K562 (cell line): ENCODE results near the gene ANAPC16. TPM values are rescaled to one million over a fixed set of nuclear protein-coding genes. Genes with fewer than 3 reads are reported as not detected.

Source experiments
- ARID3B ChIP-seq: fragments of 250-450 bp; sonication (Bioruptor Pico); IDR thresholded peaks from 2 replicates; pipeline ENCODE4 v1.4.0; 2020; ENCODE audit warnings: borderline replicate concordance
- BCOR ChIP-seq: fragments of 450-650 bp; IDR thresholded peaks from 2 replicates; pipeline ENCODE4 v1.6.1; 2016
- BRCA1 ChIP-seq, 2 experiments: fragments of 450-650 bp in 1 of 2; sonication (generic) in 1 of 2; formaldehyde crosslinking in 1 of 2; IDR thresholded peaks; 2 replicates each; pipeline versions ENCODE4 v1.5.0 to v1.6.1; 2017 to 2020; ENCODE audit warnings: mild to moderate bottlenecking in 1 of 2, missing genetic modification reagents in 1 of 2
- CBX5 ChIP-seq: IDR thresholded peaks from 2 replicates; pipeline ENCODE4 v1.6.1; 2014; ENCODE audit warnings: low read depth, borderline replicate concordance
- CTCFL ChIP-seq: IDR thresholded peaks from 2 replicates; pipeline ENCODE4 v1.6.1; 2011; ENCODE audit warnings: borderline replicate concordance, low read depth, mild to moderate bottlenecking, moderate library complexity, low read length; ENCODE audit not compliant: insufficient read depth, poor library complexity, severe bottlenecking
- DIDO1 ChIP-seq: fragments of 450-650 bp; IDR thresholded peaks from 2 replicates; pipeline ENCODE4 v1.6.1; 2016; ENCODE audit warnings: low read depth, missing biosample characterization, missing genetic modification characterization
- HMG20B ChIP-seq: fragments of 250-450 bp; sonication (Bioruptor Pico); IDR thresholded peaks from 2 replicates; pipeline ENCODE4 v1.5.0; 2021; ENCODE audit warnings: mild to moderate bottlenecking
- HNRNPL ChIP-seq: fragments of 200-400 bp; formaldehyde crosslinking; IDR thresholded peaks from 2 replicates; pipeline ENCODE4 v1.6.1; 2017; ENCODE audit warnings: low read depth, mild to moderate bottlenecking, low read length
- HOXB6 ChIP-seq: fragments of 250-450 bp; sonication (Bioruptor Pico); IDR thresholded peaks from 2 replicates; pipeline ENCODE4 v1.5.1; 2022; ENCODE audit warnings: mild to moderate bottlenecking, borderline replicate concordance
- MIER1 ChIP-seq: fragments of 450-650 bp; IDR thresholded peaks from 2 replicates; pipeline ENCODE4 v1.6.1; 2016; ENCODE audit warnings: antibody characterized with exemption, mild to moderate bottlenecking, low read depth
- NR2C1 ChIP-seq, 2 experiments: fragments of 450-650 bp; IDR thresholded peaks; 2 replicates each; pipeline ENCODE4 v1.6.1; 2017; ENCODE audit warnings: mild to moderate bottlenecking in 2 of 2, antibody characterized with exemption in 1 of 2, inconsistent platforms in 1 of 2, missing compliant biosample characterization in 1 of 2, missing genetic modification characterization in 1 of 2
- PHTF2 ChIP-seq: fragments of 250-450 bp; sonication (Bioruptor Pico); IDR thresholded peaks from 2 replicates; pipeline ENCODE4 v1.5.0; 2021; ENCODE audit warnings: mild to moderate bottlenecking
- SIN3B ChIP-seq: fragments of 450-650 bp; IDR thresholded peaks from 2 replicates; pipeline ENCODE4 v1.6.1; 2017; ENCODE audit warnings: low read depth, mild to moderate bottlenecking, moderate library complexity
- SMAD4 ChIP-seq: fragments of 250-450 bp; sonication (Bioruptor Pico); conservative IDR thresholded peaks from 2 replicates; pipeline ENCODE4 v1.8.0; 2021; ENCODE audit warnings: inconsistent platforms, mild to moderate bottlenecking, moderate library complexity
- SRSF3 ChIP-seq: fragments of 200-400 bp; formaldehyde crosslinking; IDR thresholded peaks from 2 replicates; pipeline ENCODE4 v1.6.1; 2016; ENCODE audit warnings: mild to moderate bottlenecking, low read length, moderate library complexity; ENCODE audit not compliant: insufficient read depth
- TEAD1 ChIP-seq, 2 experiments: fragments of 450-650 bp in 1 of 2; sonication (generic) in 1 of 2; formaldehyde crosslinking; IDR thresholded peaks; 2 replicates each; pipeline versions ENCODE4 v1.4.0 to v1.8.0; 2020 to 2022; ENCODE audit warnings: mild to moderate bottlenecking in 2 of 2, missing genetic modification reagents in 1 of 2
- ZBTB12 ChIP-seq: fragments of 250-450 bp; sonication (Bioruptor Pico); IDR thresholded peaks from 2 replicates; pipeline ENCODE4 v1.4.0; 2020
- ZFPM2 ChIP-seq: fragments of 250-450 bp; sonication (Bioruptor Pico); IDR thresholded peaks from 2 replicates; pipeline ENCODE4 v1.5.1; 2022; ENCODE audit warnings: mild to moderate bottlenecking
- ZNF263 ChIP-seq: sonication (generic); formaldehyde crosslinking; IDR thresholded peaks from 2 replicates; pipeline ENCODE4 v1.8.0; 2022; ENCODE audit warnings: mild to moderate bottlenecking, missing genetic modification reagents, borderline replicate concordance
- ZNF583 ChIP-seq: fragments of 250-450 bp; sonication (Bioruptor Pico); IDR thresholded peaks from 2 replicates; pipeline ENCODE4 v1.4.0; 2020
- ZNF740 ChIP-seq, 3 experiments: fragments of 200-800 bp in 1 of 3; sonication (Bioruptor generic) in 1 of 3; sonication (generic) in 1 of 3; formaldehyde crosslinking in 1 of 3; IDR thresholded peaks; 2 replicates each; pipeline versions ENCODE4 v1.6.1 to v1.8.0; 2016 to 2022; ENCODE audit warnings: mild to moderate bottlenecking in 2 of 3, missing compliant biosample characterization in 2 of 3, missing genetic modification characterization in 2 of 3, missing genetic modification reagents in 1 of 3
- polyA plus RNA-seq, 8 experiments: library from polyadenylated mRNA; depleted of rRNA in 4 of 8; stranded (reverse) in 5 of 8; unstranded in 3 of 8; fragments of >200 nt; fragmentation: Nextera tagmentation in 2 of 8; fragmentation: Illumina TruSeq in 1 of 8; extraction: Ambion mirVana in 2 of 8; extraction: Trizol in 1 of 8; gene quantifications; 2 replicates each; pipeline versions ENCODE4 v1.2.1 to v1.2.3, GENCODE V29; 2011 to 2014; ENCODE audit warnings: inconsistent platforms in 1 of 8, missing spikeins in 1 of 8
- total RNA-seq, 7 experiments: library from RNA; depleted of rRNA in 6 of 7; stranded (reverse); fragments of >200 nt in 6 of 7; fragmentation: Illumina TruSeq in 2 of 7; extraction: Trizol in 2 of 7; gene quantifications; 2 replicates each; pipeline versions ENCODE4 v1.2.1 to v1.2.3, GENCODE V29; 2011 to 2021; ENCODE audit warnings: low replicate concordance in 1 of 7

ANAPC16 gene
- total and polyA plus RNA-seq, 9 of the 15 experiments (the other 6 are each of a cell fraction or from before 2014, with no cell fraction given): 42.6 to 208 (median 108) TPM

- TF ChIP-seq NR2C1 (IDR thresholded peaks at IDR 0.05) (no peak), NR2C1 (tag; IDR thresholded peaks at IDR 0.05) (peak; percentile 23; the same call in 1 of the 2 replicates), DIDO1 (no peak), CBX5 (no peak), CTCFL (peak; percentile 75), HOXB6 (CRISPR knock-in tag) (0 out of 2 replicates have a peak, but pooled peaks have one; percentile 12), SMAD4 (CRISPR knock-in tag) (peak; percentile 43), ZFPM2 (peak; percentile 3), ZBTB12 (0 out of 2 replicates have a peak, but pooled peaks have one; percentile 37), SRSF3 (0 out of 2 replicates have a peak, but pooled peaks have one; percentile 66), ZNF263 (peak; percentile 4; the same call in 1 of the 2 replicates), BRCA1 (IDR thresholded peaks at IDR 0.05) (no peak), BRCA1 (CRISPR knock-in tag; IDR thresholded peaks at IDR 0.05) (no peak), MIER1 (no peak), ZNF583 (CRISPR knock-in tag) (peak; percentile 89), SIN3B (no peak), PHTF2 (CRISPR knock-in tag) (peak; percentile 0; the same call in 1 of the 2 replicates), BCOR (no peak), TEAD1 (CRISPR knock-in tag; IDR thresholded peaks at IDR 0.05) (peak in 1 of 2 experiments; percentile 5; a peak in 2 of 4 replicates), HMG20B (CRISPR knock-in tag) (peak; percentile 54; the same call in 1 of the 2 replicates), ARID3B (CRISPR knock-in tag) (peak; percentile 86; the same call in 1 of the 2 replicates), HNRNPL (peak; percentile 98), ZNF740 (CRISPR knock-in tag; IDR thresholded peaks at IDR 0.05) (peak; percentile 43; the same call in 1 of the 2 replicates), ZNF740 (tag; IDR thresholded peaks at IDR 0.05) (no peak)
Measured at GRCh38 chr10:72274730-72275350, 59.0 kb downstream of the ANAPC16 start (continued).
